Left lung (tissue), 10 donors: ENCODE measurements around the gene NAV2. TPM values are rescaled to one million over a fixed set of nuclear protein-coding genes. Genes with fewer than 3 reads are reported as not detected.

ENCODE experiments used
- ATAC-seq: fragments of 200-7000 bp; cut with Tn5 transposase; one replicate; pipeline ENCODE4 v1.9.1; 2020; ENCODE audit warnings: moderate library complexity
- DNase-seq, 4 donors: peaks; one replicate each; pipeline ENCODE4 v3.0.0-alpha.2; 2013 to 2020
- H3K27ac ChIP-seq, 2 donors: fragments of 200-600 bp; sonication (generic) in 1 of 2; one replicate each; pipeline versions ENCODE4 v1.5.0 to v1.8.0; 2020 to 2021
- H3K27me3 ChIP-seq, 2 donors: fragments of 200-600 bp; sonication (generic) in 1 of 2; one replicate each; pipeline versions ENCODE4 v1.5.0 to v1.8.0; 2020 to 2021
- H3K36me3 ChIP-seq, 2 donors: fragments of 200-600 bp; sonication (generic) in 1 of 2; one replicate each; pipeline versions ENCODE4 v1.5.0 to v1.8.0; 2020 to 2021
- H3K4me1 ChIP-seq, 2 donors: fragments of 200-600 bp; one replicate each; pipeline ENCODE4 v1.8.0; 2021
- H3K4me3 ChIP-seq, 2 donors: fragments of 200-600 bp; sonication (generic) in 1 of 2; one replicate each; pipeline versions ENCODE4 v1.5.0 to v1.8.0; 2020 to 2021; ENCODE audit warnings: mild to moderate bottlenecking in 1 of 2
- H3K9me3 ChIP-seq, 2 donors: fragments of 200-600 bp; sonication (generic) in 1 of 2; one replicate each; pipeline versions ENCODE4 v1.5.0 to v1.8.0; 2020 to 2021
- intact Hi-C, 2 donors: fragments of 100-400 bp; cut with DNase I; formaldehyde crosslinking; loops; one replicate each; pipeline versions ENCODE4 v1.11.2 to v1.14.2; 2022
- polyA plus RNA-seq, 6 donors: library from polyadenylated mRNA; unstranded; fragments of 120-200 nt; gene quantifications; one replicate each; pipeline ENCODE4 v1.2.1, GENCODE V29; 2013; ENCODE audit not compliant: insufficient read length in 6 of 6
- total RNA-seq, 2 donors: library from RNA; stranded (reverse); fragmentation: NEBNext Ultra II Directional; extraction: Animal tissue kit (Norgen Biotek cat#: 25700); gene quantifications; one replicate each; pipeline ENCODE4 v1.2.1, GENCODE V29; 2021
- TF ChIP-seq, protein P1 (sequence below), 2 donors: fragments of 200-600 bp; sonication (generic) in 1 of 2; IDR thresholded peaks; one replicate each; pipeline versions ENCODE4 v1.5.0 to v1.8.0; 2021; ENCODE audit warnings: antibody characterized with exemption in 2 of 2
- donor health status: DM: no; HTN: yes; CAD: no.
- donor health status: DM: no; HTN: no; CAD: no.

The NAV2 gene
- total and polyA plus RNA-seq, 8 donors = 18.0 to 59.9 (median 23.1) TPM

GRCh38 chr11:19821993-19822392 is 109.4 kb downstream of the NAV2 start:
- Histone ChIP-seq H3K27ac (peak overlapping the region in 1 of 2 donors; percentile 15), H3K36me3 (no peaks in the 10 kb centered on the region), H3K4me3 (no peak overlapping the region), H3K9me3 (no peaks in the 10 kb centered on the region), H3K27me3 (no peaks in the 10 kb centered on the region), H3K4me1 (peaks cover 17 to 21% of the 10 kb centered on the region in 2 donors)
- no peak for ATAC-seq
- intact Hi-C loops = no loop called here
- TF ChIP-seq, protein P1, sequence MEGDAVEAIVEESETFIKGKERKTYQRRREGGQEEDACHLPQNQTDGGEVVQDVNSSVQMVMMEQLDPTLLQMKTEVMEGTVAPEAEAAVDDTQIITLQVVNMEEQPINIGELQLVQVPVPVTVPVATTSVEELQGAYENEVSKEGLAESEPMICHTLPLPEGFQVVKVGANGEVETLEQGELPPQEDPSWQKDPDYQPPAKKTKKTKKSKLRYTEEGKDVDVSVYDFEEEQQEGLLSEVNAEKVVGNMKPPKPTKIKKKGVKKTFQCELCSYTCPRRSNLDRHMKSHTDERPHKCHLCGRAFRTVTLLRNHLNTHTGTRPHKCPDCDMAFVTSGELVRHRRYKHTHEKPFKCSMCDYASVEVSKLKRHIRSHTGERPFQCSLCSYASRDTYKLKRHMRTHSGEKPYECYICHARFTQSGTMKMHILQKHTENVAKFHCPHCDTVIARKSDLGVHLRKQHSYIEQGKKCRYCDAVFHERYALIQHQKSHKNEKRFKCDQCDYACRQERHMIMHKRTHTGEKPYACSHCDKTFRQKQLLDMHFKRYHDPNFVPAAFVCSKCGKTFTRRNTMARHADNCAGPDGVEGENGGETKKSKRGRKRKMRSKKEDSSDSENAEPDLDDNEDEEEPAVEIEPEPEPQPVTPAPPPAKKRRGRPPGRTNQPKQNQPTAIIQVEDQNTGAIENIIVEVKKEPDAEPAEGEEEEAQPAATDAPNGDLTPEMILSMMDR (IDR thresholded peaks at IDR 0.05) = no peak
- DNase-seq = no peak

DNA sequence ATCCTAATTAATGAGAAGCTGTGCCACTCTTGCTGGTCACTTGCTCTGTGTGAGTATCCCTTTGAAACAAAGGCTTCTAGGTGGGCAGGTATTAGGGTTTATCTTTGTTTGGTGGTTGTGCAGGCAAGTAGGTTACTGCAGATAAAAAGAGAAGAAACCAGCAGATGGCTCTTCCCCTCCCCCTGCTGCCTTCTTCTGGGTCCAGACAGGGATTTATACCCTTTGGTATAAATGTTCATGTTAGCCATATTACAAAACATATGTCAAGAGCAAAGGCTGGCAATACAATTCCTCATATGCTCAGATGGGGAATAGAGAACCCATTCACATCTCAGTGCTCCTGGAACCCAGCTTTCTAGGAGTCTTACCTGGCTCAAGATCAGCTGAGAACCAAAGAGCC is 109.9 kb downstream of the NAV2 start:
- Histone ChIP-seq H3K27ac (no peak overlapping the region), H3K36me3 (no peaks in the 10 kb centered on the region), H3K27me3 (no peaks in the 10 kb centered on the region), H3K9me3 (no peaks in the 10 kb centered on the region), H3K4me1 (peaks cover 17 to 21% of the 10 kb centered on the region in 2 donors), H3K4me3 (no peak overlapping the region)
- intact Hi-C loops = no loop called here
- TF ChIP-seq, protein P1 (IDR thresholded peaks at IDR 0.05) = no peak
- no peak for ATAC-seq
- no peak for DNase-seq

DNA sequence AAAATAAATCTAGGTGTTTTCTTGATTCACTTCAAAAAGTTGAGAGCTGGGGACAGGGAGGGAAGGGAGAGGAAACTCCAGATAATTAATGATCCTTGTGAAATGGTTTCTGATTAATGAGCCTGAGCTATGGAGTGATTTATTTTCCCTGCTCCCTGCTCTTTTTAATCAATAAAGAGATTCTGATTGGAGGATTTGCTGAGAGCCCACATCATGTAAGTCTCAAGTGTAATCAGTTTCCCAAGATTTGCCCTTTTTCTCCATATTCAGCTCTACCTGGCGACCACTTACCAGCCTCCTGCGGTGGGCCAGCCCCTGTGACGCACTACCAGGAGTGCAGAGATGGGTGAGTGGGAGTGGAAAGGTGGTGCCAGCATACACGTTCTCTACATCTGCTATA is 114.0 kb downstream of the NAV2 start:
- Histone ChIP-seq H3K4me1 (peaks cover 0 to 8% of the 10 kb centered on the region in 2 donors), H3K27me3 (no peaks in the 10 kb centered on the region), H3K27ac (no peak overlapping the region), H3K9me3 (no peaks in the 10 kb centered on the region), H3K36me3 (no peaks in the 10 kb centered on the region), H3K4me3 (no peak overlapping the region)
- intact Hi-C loops = no loop called here
- DNase-seq = no peak
- no peak for ATAC-seq
- TF ChIP-seq, protein P1 (IDR thresholded peaks at IDR 0.05) = no peak

- H3K36me3 ChIP-seq = no peaks in the 10 kb centered on the region
- no peak overlapping the region for H3K27ac ChIP-seq
- no peaks in the 10 kb centered on the region for H3K27me3 ChIP-seq
- H3K4me1 ChIP-seq = no peaks in the 10 kb centered on the region
- intact Hi-C loops = no loop called here
- TF ChIP-seq, protein P1 (IDR thresholded peaks at IDR 0.05) = no peak
- ATAC-seq (no peak), DNase-seq (no peak)
- no peaks in the 10 kb centered on the region for H3K9me3 ChIP-seq
- H3K4me3 ChIP-seq = no peak overlapping the region
Measured at GRCh38 chr11:19827399-19828135, 114.9 kb downstream of the NAV2 start.

- ATAC-seq (peak; percentile 61), DNase-seq (no peak)
- TF ChIP-seq, protein P1 (IDR thresholded peaks at IDR 0.05) = no peak
- no peaks in the 10 kb centered on the region for H3K27me3 ChIP-seq
- no peaks in the 10 kb centered on the region for H3K4me1 ChIP-seq
- intact Hi-C loops = no loop called here
- peaks cover 0 to 7% of the 10 kb centered on the region in 2 donors for H3K36me3 ChIP-seq
- H3K27ac ChIP-seq = no peak overlapping the region
- no peaks in the 10 kb centered on the region for H3K9me3 ChIP-seq
- no peak overlapping the region for H3K4me3 ChIP-seq
Measured at GRCh38 chr11:19828382-19829108, 115.9 kb downstream of the NAV2 start.
